ENCODE measurements around the gene DMBT1. TPM values are rescaled to one million over a fixed set of nuclear protein-coding genes. Genes with fewer than 3 reads are reported as not detected.

The DMBT1 gene
- total RNA-seq, 4 donors from 2014 or later = under 0.01 to 5.1 (median 0.27) TPM; not detected in 1

- Histone ChIP-seq H3K4me1 (no peaks in the 10 kb centered on the region), H3K4me3 (no peak overlapping the region), H3K27ac (no peak overlapping the region), H3K27me3 (peaks cover 0 to 65% (median 0%) of the 10 kb centered on the region in 4 donors), H3K36me3 (no peaks in the 10 kb centered on the region), H3K9me3 (no peaks in the 10 kb centered on the region)
- TF ChIP-seq POLR2A (IDR thresholded peaks at IDR 0.05) (no peak), CTCF (IDR thresholded peaks at IDR 0.05) (no peak)
- 36 to 43% methylated on average over 2 to 9 of the region's 9 CpGs for WGBS, 2 donors
- intact Hi-C loops (cut with DNase I) = no loop called here
- no peak for DNase-seq
Measured at GRCh38 chr10:122557516-122557915, 3.0 kb upstream of the DMBT1 start.

GRCh38 chr10:122558452-122558851 is 2.1 kb upstream of the DMBT1 start:
- H3K27ac ChIP-seq = no peak overlapping the region
- intact Hi-C loops (cut with DNase I) = no loop called here
- H3K36me3 ChIP-seq = no peaks in the 10 kb centered on the region
- TF ChIP-seq POLR2A (IDR thresholded peaks at IDR 0.05) = no peak
- no peak for TF ChIP-seq CTCF (IDR thresholded peaks at IDR 0.05)
- 45 to 61% methylated on average over 5 of the region's 5 CpGs for WGBS, 2 donors
- no peaks in the 10 kb centered on the region for H3K9me3 ChIP-seq
- H3K27me3 ChIP-seq = peaks cover 0 to 74% (median 0%) of the 10 kb centered on the region in 4 donors
- no peak overlapping the region for H3K4me3 ChIP-seq
- no peak for DNase-seq
- H3K4me1 ChIP-seq = no peaks in the 10 kb centered on the region

- WGBS, 2 donors = 53 to 85% methylated on average over 2 of the region's 2 CpGs
Measured at GRCh38 chr10:122559228-122559627, 1.3 kb upstream of the DMBT1 start.

GRCh38 chr10:122561212-122561611 is 658 bp downstream of the DMBT1 start:
- peaks cover 0 to 7% (median 0%) of the 10 kb centered on the region in 3 donors for H3K4me1 ChIP-seq
- no peaks in the 10 kb centered on the region for H3K9me3 ChIP-seq
- no peak for DNase-seq
- H3K27me3 ChIP-seq = peaks cover 0 to 85% (median 0%) of the 10 kb centered on the region in 4 donors
- intact Hi-C loops (cut with DNase I) = loop anchor here (10.0 kb wide), 1 partner anchor 116 kb away; no protein-coding TSS in a partner anchor
- H3K4me3 ChIP-seq = no peak overlapping the region
- TF ChIP-seq CTCF (IDR thresholded peaks at IDR 0.05) = no peak
- TF ChIP-seq POLR2A (IDR thresholded peaks at IDR 0.05) = no peak
- no peaks in the 10 kb centered on the region for H3K36me3 ChIP-seq
- no peak overlapping the region for H3K27ac ChIP-seq
- 55 to 56% methylated on average over 6 of the region's 6 CpGs for WGBS, 2 donors

More at GRCh38 chr10:122559228-122559627, 1.3 kb upstream of the DMBT1 start:
- Histone ChIP-seq H3K27me3 (peaks cover 0 to 82% (median 0%) of the 10 kb centered on the region in 4 donors), H3K4me1 (no peaks in the 10 kb centered on the region), H3K9me3 (no peaks in the 10 kb centered on the region), H3K27ac (no peak overlapping the region), H3K4me3 (no peak overlapping the region), H3K36me3 (no peaks in the 10 kb centered on the region)
- intact Hi-C loops (cut with DNase I) = no loop called here
- TF ChIP-seq CTCF (IDR thresholded peaks at IDR 0.05) = no peak
- TF ChIP-seq POLR2A (IDR thresholded peaks at IDR 0.05) = no peak
- DNase-seq = no peak

GRCh38 chr10:122561792-122562191 is 1.2 kb downstream of the DMBT1 start:
- Histone ChIP-seq H3K9me3 (no peaks in the 10 kb centered on the region), H3K27me3 (peaks cover 0 to 80% (median 0%) of the 10 kb centered on the region in 4 donors), H3K27ac (no peak overlapping the region), H3K4me3 (no peak overlapping the region), H3K36me3 (no peaks in the 10 kb centered on the region), H3K4me1 (peaks cover 0 to 7% (median 0%) of the 10 kb centered on the region in 3 donors)
- TF ChIP-seq CTCF (IDR thresholded peaks at IDR 0.05) = no peak
- no peak for TF ChIP-seq POLR2A (IDR thresholded peaks at IDR 0.05)
- intact Hi-C loops (cut with DNase I) = loop anchor here (10.0 kb wide), 1 partner anchor 117 kb away; no protein-coding TSS in a partner anchor
- DNase-seq = no peak
